ENCODE data around the gene DRC7. TPM values are rescaled to one million over a fixed set of nuclear protein-coding genes. Genes with fewer than 3 reads are reported as not detected.
A peak's percentile ranks its signal among the peaks of the same experiment; 100 is the strongest.

DRC7 gene
- total RNA-seq, 1 donor from 2014 or later: 7.4 TPM

GRCh38 chr16:57741660-57742191, 47.1 kb downstream of the DRC7 start:
- Mint-ChIP-seq H3K4me3 (no peak overlapping the region), H3K4me1 (ENCODE audit: unreplicated experiment) (peaks cover 5% of the 10 kb centered on the region), H3K27me3 (no peaks in the 10 kb centered on the region), H3K27ac (no peak overlapping the region), H3K36me3 (peaks cover 8% of the 10 kb centered on the region), H3K9me3 (no peaks in the 10 kb centered on the region)
- TF ChIP-seq CTCF (conservative IDR thresholded peaks at IDR 0.05): no peak
- no peak for DNase-seq (ENCODE audit: extremely low spot score, unreplicated experiment)

- no peak for DNase-seq (ENCODE audit: extremely low spot score, unreplicated experiment)
- Mint-ChIP-seq H3K36me3 (peaks cover 8% of the 10 kb centered on the region), H3K27ac (no peak overlapping the region), H3K9me3 (no peaks in the 10 kb centered on the region), H3K4me3 (no peak overlapping the region), H3K4me1 (ENCODE audit: unreplicated experiment) (no peaks in the 10 kb centered on the region), H3K27me3 (no peaks in the 10 kb centered on the region)
- TF ChIP-seq CTCF (conservative IDR thresholded peaks at IDR 0.05): no peak
Observed at GRCh38 chr16:57742543-57742942, 47.9 kb downstream of the DRC7 start.

- Mint-ChIP-seq H3K4me3 (no peak overlapping the region), H3K36me3 (peaks cover 8% of the 10 kb centered on the region), H3K4me1 (ENCODE audit: unreplicated experiment) (no peaks in the 10 kb centered on the region)
Observed at GRCh38 chr16:57743458-57743857, 48.9 kb downstream of the DRC7 start.

GRCh38 chr16:57743886-57744641, 49.5 kb downstream of the DRC7 start:
- H3K27ac Mint-ChIP-seq: no peak overlapping the region
- no peaks in the 10 kb centered on the region for H3K27me3 Mint-ChIP-seq

More at GRCh38 chr16:57743458-57743857, 48.9 kb downstream of the DRC7 start:
- TF ChIP-seq CTCF (conservative IDR thresholded peaks at IDR 0.05): peak; percentile 19
- no peak overlapping the region for H3K27ac Mint-ChIP-seq
- H3K27me3 Mint-ChIP-seq: no peaks in the 10 kb centered on the region
- DNase-seq (ENCODE audit: extremely low spot score, unreplicated experiment): no peak
- H3K9me3 Mint-ChIP-seq: no peaks in the 10 kb centered on the region

GRCh38 chr16:57744642-57744903, 50.0 kb downstream of the DRC7 start:
- Mint-ChIP-seq H3K36me3 (peaks cover 8% of the 10 kb centered on the region), H3K4me1 (ENCODE audit: unreplicated experiment) (no peaks in the 10 kb centered on the region), H3K9me3 (no peaks in the 10 kb centered on the region), H3K27me3 (no peaks in the 10 kb centered on the region), H3K4me3 (no peak overlapping the region), H3K27ac (no peak overlapping the region)
- DNase-seq (ENCODE audit: extremely low spot score, unreplicated experiment): no peak
- no peak for TF ChIP-seq CTCF (conservative IDR thresholded peaks at IDR 0.05)

More at GRCh38 chr16:57743886-57744641, 49.5 kb downstream of the DRC7 start:
- TF ChIP-seq CTCF (conservative IDR thresholded peaks at IDR 0.05): no peak
- Mint-ChIP-seq H3K4me3 (no peak overlapping the region), H3K4me1 (ENCODE audit: unreplicated experiment) (no peaks in the 10 kb centered on the region), H3K36me3 (peaks cover 8% of the 10 kb centered on the region), H3K9me3 (no peaks in the 10 kb centered on the region)
- DNase-seq (ENCODE audit: extremely low spot score, unreplicated experiment): no peak
